IPS DF 4.7 (cell line): ENCODE data around the gene METRNL.
"Not testable (repeated sequence)": the region's sequence is repeated elsewhere in the genome, so short reads cannot be mapped to it uniquely, and the experiment has no call there.

Experiments used
- DNase-seq: peaks from one replicate; pipeline ENCODE4 v3.0.0-alpha.2; 2013; ENCODE audit warnings: low spot score; ENCODE audit errors: extremely low read depth

METRNL gene

GRCh38 chr17:83106056-83106588 is 26.7 kb downstream of the METRNL start:
- no peak for DNase-seq

GRCh38 chr17:83106913-83107655 is 27.7 kb downstream of the METRNL start:
- DNase-seq, result no peak

GRCh38 chr17:83107656-83108048 is 28.2 kb downstream of the METRNL start:
- no peak for DNase-seq

GRCh38 chr17:83108709-83109108 is 29.3 kb downstream of the METRNL start:
- DNase-seq, result no peak

GRCh38 chr17:83109386-83109785 is 30.0 kb downstream of the METRNL start:
- no peak for DNase-seq

GRCh38 chr17:83109793-83110645 is 30.6 kb downstream of the METRNL start:
- DNase-seq, result no peak

- no peak for DNase-seq
These were observed 31.3 kb downstream of the METRNL start for GRCh38 chr17:83110735-83111134.

GRCh38 chr17:83111516-83112282 is 32.3 kb downstream of the METRNL start:
- no peak for DNase-seq

GRCh38 chr17:83113381-83113780 is 34.0 kb downstream of the METRNL start:
- no peak for DNase-seq

- DNase-seq, result no peak
These were observed 34.4 kb downstream of the METRNL start for GRCh38 chr17:83113792-83114191.

- DNase-seq, result no peak
These were observed 35.3 kb downstream of the METRNL start for GRCh38 chr17:83114706-83115105.

GRCh38 chr17:83115202-83115651 is 35.8 kb downstream of the METRNL start:
- no peak for DNase-seq

GRCh38 chr17:83115832-83116231 is 36.4 kb downstream of the METRNL start:
- DNase-seq, result no peak

GRCh38 chr17:83116311-83116771 is 36.9 kb downstream of the METRNL start:
- no peak for DNase-seq

GRCh38 chr17:83116783-83117555 is 37.6 kb downstream of the METRNL start:
- DNase-seq, result no peak

- no peak for DNase-seq
These were observed 38.2 kb downstream of the METRNL start for GRCh38 chr17:83117583-83117982.

- no peak for DNase-seq
These were observed 38.8 kb downstream of the METRNL start for GRCh38 chr17:83118071-83118841.

- no peak for DNase-seq
These were observed 40.8 kb downstream of the METRNL start for GRCh38 chr17:83119987-83120864.

- not testable (repeated sequence) for DNase-seq
These were observed 42.1 kb downstream of the METRNL start for GRCh38 chr17:83121473-83121872.
